22Rv1 (cell line): ENCODE data around the gene SLC2A9.

Source experiments
- ZFX ChIP-seq: fragments of 450-650 bp; IDR thresholded peaks from 2 replicates; pipeline ENCODE4 v1.6.1; 2017; ENCODE audit warnings: antibody characterized with exemption, borderline replicate concordance
- TF ChIP-seq, protein P1 (sequence below): fragments of 450-650 bp; IDR thresholded peaks from 2 replicates; pipeline ENCODE4 v1.5.1; 2017; ENCODE audit warnings: mild to moderate bottlenecking

- TF ChIP-seq, protein P1, sequence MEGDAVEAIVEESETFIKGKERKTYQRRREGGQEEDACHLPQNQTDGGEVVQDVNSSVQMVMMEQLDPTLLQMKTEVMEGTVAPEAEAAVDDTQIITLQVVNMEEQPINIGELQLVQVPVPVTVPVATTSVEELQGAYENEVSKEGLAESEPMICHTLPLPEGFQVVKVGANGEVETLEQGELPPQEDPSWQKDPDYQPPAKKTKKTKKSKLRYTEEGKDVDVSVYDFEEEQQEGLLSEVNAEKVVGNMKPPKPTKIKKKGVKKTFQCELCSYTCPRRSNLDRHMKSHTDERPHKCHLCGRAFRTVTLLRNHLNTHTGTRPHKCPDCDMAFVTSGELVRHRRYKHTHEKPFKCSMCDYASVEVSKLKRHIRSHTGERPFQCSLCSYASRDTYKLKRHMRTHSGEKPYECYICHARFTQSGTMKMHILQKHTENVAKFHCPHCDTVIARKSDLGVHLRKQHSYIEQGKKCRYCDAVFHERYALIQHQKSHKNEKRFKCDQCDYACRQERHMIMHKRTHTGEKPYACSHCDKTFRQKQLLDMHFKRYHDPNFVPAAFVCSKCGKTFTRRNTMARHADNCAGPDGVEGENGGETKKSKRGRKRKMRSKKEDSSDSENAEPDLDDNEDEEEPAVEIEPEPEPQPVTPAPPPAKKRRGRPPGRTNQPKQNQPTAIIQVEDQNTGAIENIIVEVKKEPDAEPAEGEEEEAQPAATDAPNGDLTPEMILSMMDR: no peak
- no peak for TF ChIP-seq ZFX
Observed at GRCh38 chr4:9918484-9918883, 102.8 kb downstream of the SLC2A9 start.
